ENCODE measurements around the gene DRG2. TPM values are rescaled to one million over a fixed set of nuclear protein-coding genes. Genes with fewer than 3 reads are reported as not detected.

The DRG2 gene
- total RNA-seq, 1 experiment from 2014 or later, result 42.7 TPM

DNA sequence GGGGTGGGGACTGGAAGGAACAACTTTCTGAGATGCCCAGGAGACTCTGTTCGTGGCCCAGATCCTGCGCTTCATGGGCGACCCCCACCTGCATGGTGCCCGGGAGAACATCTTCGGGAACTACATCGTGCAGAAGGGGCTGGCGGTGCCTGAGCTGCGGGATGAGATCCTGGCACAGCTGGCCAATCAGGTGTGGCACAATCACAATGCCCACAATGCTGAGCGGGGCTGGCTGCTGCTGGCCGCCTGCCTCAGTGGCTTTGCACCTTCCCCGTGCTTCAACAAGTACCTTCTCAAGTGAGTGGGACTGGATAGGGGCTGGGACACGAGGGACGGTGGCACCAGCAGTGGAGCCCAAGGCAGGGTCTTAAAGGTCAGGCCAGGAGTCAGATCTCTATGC, 58.1 kb downstream of the DRG2 start:
- ChIA-PET POLR2A (ENCODE audit: low non-redundant PET) (no interaction called here), CTCF (interaction anchor here (0.6 kb wide), 1 partner anchor 69 kb away, joined by 4 read pairs; no protein-coding TSS in a partner anchor)
- TF ChIP-seq, protein P1, sequence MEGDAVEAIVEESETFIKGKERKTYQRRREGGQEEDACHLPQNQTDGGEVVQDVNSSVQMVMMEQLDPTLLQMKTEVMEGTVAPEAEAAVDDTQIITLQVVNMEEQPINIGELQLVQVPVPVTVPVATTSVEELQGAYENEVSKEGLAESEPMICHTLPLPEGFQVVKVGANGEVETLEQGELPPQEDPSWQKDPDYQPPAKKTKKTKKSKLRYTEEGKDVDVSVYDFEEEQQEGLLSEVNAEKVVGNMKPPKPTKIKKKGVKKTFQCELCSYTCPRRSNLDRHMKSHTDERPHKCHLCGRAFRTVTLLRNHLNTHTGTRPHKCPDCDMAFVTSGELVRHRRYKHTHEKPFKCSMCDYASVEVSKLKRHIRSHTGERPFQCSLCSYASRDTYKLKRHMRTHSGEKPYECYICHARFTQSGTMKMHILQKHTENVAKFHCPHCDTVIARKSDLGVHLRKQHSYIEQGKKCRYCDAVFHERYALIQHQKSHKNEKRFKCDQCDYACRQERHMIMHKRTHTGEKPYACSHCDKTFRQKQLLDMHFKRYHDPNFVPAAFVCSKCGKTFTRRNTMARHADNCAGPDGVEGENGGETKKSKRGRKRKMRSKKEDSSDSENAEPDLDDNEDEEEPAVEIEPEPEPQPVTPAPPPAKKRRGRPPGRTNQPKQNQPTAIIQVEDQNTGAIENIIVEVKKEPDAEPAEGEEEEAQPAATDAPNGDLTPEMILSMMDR (conservative IDR thresholded peaks at IDR 0.05; ENCODE audit: low read depth, low read length), result no peak
- no peak for TF ChIP-seq EZH2 (IDR thresholded peaks at IDR 0.05; ENCODE audit: borderline replicate concordance, low read depth, low read length, poor library complexity, severe bottlenecking)
- DNase-seq (ENCODE audit: low spot score), result no peak
- no peaks in the 10 kb centered on the region for H3K9me3 ChIP-seq (ENCODE audit: low read depth, low read length, poor library complexity, severe bottlenecking)
- no peaks in the 10 kb centered on the region for H3K4me1 ChIP-seq (ENCODE audit: insufficient read depth, low read length, poor library complexity, severe bottlenecking)
- no peak overlapping the region for H3K27ac ChIP-seq (ENCODE audit: low read depth, low read length, poor library complexity, severe bottlenecking)
- H3K36me3 ChIP-seq (ENCODE audit: insufficient read depth, low read length, poor library complexity, severe bottlenecking), result no peaks in the 10 kb centered on the region
- intact Hi-C loops (cut with micrococcal nuclease; ENCODE audit: unreplicated experiment), result no loop called here
- H3K4me3 ChIP-seq (ENCODE audit: low read depth, low read length, poor library complexity, severe bottlenecking), result no peak overlapping the region
- no TSS peak for BruUV-seq (replicated peaks)
- H3K27me3 ChIP-seq (replicated peaks; ENCODE audit: insufficient read depth, low read depth, low read length, poor library complexity), result no peaks in the 10 kb centered on the region

DNA sequence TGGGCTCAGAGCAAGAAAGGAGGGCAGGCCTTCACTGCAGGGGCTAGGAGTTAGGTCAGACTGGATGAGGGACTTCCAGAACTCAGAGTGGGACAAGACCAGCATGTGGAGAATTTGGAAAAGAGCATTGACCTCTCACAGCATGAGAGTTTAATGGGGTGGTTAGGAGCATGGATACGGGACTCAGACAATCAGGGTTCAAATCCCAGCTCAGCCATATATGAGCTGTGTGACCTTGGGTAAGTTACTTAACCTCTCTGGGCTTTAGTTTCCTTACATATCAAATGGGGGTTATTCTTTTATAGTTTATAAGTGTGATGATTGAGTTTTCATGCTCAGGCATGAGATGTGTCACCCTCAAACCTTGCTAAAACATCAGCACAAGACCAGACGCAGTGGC, 58.5 kb downstream of the DRG2 start:
- Histone ChIP-seq H3K36me3 (ENCODE audit: insufficient read depth, low read length, poor library complexity, severe bottlenecking) (no peaks in the 10 kb centered on the region), H3K27ac (ENCODE audit: low read depth, low read length, poor library complexity, severe bottlenecking) (no peak overlapping the region), H3K4me3 (ENCODE audit: low read depth, low read length, poor library complexity, severe bottlenecking) (no peak overlapping the region), H3K4me1 (ENCODE audit: insufficient read depth, low read length, poor library complexity, severe bottlenecking) (no peaks in the 10 kb centered on the region), H3K9me3 (ENCODE audit: low read depth, low read length, poor library complexity, severe bottlenecking) (no peaks in the 10 kb centered on the region), H3K27me3 (replicated peaks; ENCODE audit: insufficient read depth, low read depth, low read length, poor library complexity) (no peaks in the 10 kb centered on the region)
- CTCF ChIA-PET, result no interaction called here
- TF ChIP-seq EZH2 (IDR thresholded peaks at IDR 0.05; ENCODE audit: borderline replicate concordance, low read depth, low read length, poor library complexity, severe bottlenecking), result no peak
- TF ChIP-seq, protein P1 (conservative IDR thresholded peaks at IDR 0.05; ENCODE audit: low read depth, low read length), result no peak
- BruUV-seq (replicated peaks), result no TSS peak
- POLR2A ChIA-PET (ENCODE audit: low non-redundant PET), result no interaction called here
- intact Hi-C loops (cut with micrococcal nuclease; ENCODE audit: unreplicated experiment), result no loop called here
- no peak for DNase-seq (ENCODE audit: low spot score)

DNA sequence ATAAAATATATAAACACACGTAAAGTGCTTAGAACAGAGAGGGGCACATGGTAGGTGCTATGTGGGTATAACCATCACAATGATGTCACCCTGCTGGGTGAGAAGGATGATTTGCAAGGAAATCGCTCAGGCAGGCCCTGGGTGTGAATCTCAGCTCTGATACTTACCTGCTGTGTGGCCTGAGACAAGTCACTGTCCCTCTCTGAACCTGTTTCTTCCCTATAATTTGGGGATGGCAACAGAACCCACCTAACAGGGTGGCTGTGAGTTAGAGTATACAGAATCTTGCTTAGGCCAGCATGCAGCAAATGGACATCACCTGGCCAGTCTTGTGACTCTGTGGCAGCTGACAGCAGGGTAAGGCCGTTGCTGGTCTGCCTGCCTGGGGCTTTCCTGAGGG, 59.2 kb downstream of the DRG2 start:
- intact Hi-C loops (cut with micrococcal nuclease; ENCODE audit: unreplicated experiment), result no loop called here
- Histone ChIP-seq H3K4me3 (ENCODE audit: low read depth, low read length, poor library complexity, severe bottlenecking) (no peak overlapping the region), H3K27me3 (replicated peaks; ENCODE audit: insufficient read depth, low read depth, low read length, poor library complexity) (no peaks in the 10 kb centered on the region), H3K4me1 (ENCODE audit: insufficient read depth, low read length, poor library complexity, severe bottlenecking) (no peaks in the 10 kb centered on the region), H3K27ac (ENCODE audit: low read depth, low read length, poor library complexity, severe bottlenecking) (no peak overlapping the region), H3K9me3 (ENCODE audit: low read depth, low read length, poor library complexity, severe bottlenecking) (no peaks in the 10 kb centered on the region), H3K36me3 (ENCODE audit: insufficient read depth, low read length, poor library complexity, severe bottlenecking) (no peaks in the 10 kb centered on the region)
- ChIA-PET POLR2A (ENCODE audit: low non-redundant PET) (no interaction called here), CTCF (no interaction called here)
- no peak for DNase-seq (ENCODE audit: low spot score)
- no TSS peak for BruUV-seq (replicated peaks)
- TF ChIP-seq EZH2 (IDR thresholded peaks at IDR 0.05; ENCODE audit: borderline replicate concordance, low read depth, low read length, poor library complexity, severe bottlenecking), result no peak
- TF ChIP-seq, protein P1 (conservative IDR thresholded peaks at IDR 0.05; ENCODE audit: low read depth, low read length), result no peak

Measured in A673 (cell line).